Measurements from ENCODE around the gene IQSEC3. TPM values are rescaled to one million over a fixed set of nuclear protein-coding genes. Genes with fewer than 3 reads are reported as not detected.

The IQSEC3 gene
- total and polyA plus RNA-seq, 10 of the 15 experiments (the other 5 are each of a cell fraction or from before 2014, with no cell fraction given), result not detected

DNA sequence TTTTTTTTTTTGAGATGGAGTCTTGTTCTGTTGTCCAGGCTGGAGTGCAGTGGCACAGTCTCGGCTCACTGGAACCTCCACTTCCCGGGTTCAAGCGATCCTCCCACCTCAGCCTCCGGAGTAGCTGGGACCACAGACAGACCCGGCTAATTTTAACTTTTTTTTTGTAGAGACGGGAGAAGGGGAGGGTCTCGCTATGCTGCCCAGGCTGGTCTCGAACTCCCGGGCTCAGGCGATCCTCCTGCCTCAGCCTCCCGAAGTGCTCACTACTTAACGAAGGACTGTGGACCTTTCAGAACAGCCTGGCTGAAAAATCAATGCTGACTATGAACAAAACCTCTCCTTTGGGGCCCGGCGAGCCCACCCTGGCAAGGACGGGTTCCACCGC lies 136.5 kb downstream of the IQSEC3 start:
- no peak overlapping the region for H3K27ac ChIP-seq (ENCODE audit: control insufficient read depth, insufficient read depth)
- H3K4me1 ChIP-seq (ENCODE audit: control insufficient read depth, insufficient read depth, low read length), result no peaks in the 10 kb centered on the region
- SMC1A ChIA-PET (ENCODE audit: uncharacterized antibody, unreplicated experiment), result no interaction called here
- H4K20me1 ChIP-seq (ENCODE audit: control insufficient read depth, insufficient read depth), result no peaks in the 10 kb centered on the region
- CTCF ChIA-PET, result no interaction called here
- no peak for DNase-seq (ENCODE audit: low read depth, low spot score)
- H3K4me3 ChIP-seq, result no peak overlapping the region
- no TSS peak for BruUV-seq (replicated peaks)
- no peak overlapping the region for H3K4me2 ChIP-seq (ENCODE audit: control insufficient read depth, insufficient read depth)
- no peak for ATAC-seq
- H3K27me3 ChIP-seq (replicated peaks in 1 of 2; ENCODE audit: control insufficient read depth in 2 of 2, insufficient read depth in 2 of 2, low read length in 1 of 2), result peaks cover 0 to 9% of the 10 kb centered on the region in 2 experiments; a peak in 2 of 4 replicates
- no peaks in the 10 kb centered on the region for H3K79me2 ChIP-seq (ENCODE audit: control insufficient read depth, insufficient read depth, low read length)
- in situ Hi-C loops (cut with MboI) (no loop called here), intact Hi-C loops (cut with micrococcal nuclease; ENCODE audit: unreplicated experiment) (no loop called here)
- no peaks in the 10 kb centered on the region for H3K9me3 ChIP-seq (replicated peaks; ENCODE audit: control insufficient read depth, insufficient read depth, low read length)
- POLR2A ChIA-PET, result no interaction called here
- H2AFZ ChIP-seq (ENCODE audit: control insufficient read depth, low read depth, low read length), result no peak overlapping the region
- H3K36me3 ChIP-seq (ENCODE audit: control insufficient read depth in 2 of 2, insufficient read depth in 2 of 2, low read length in 1 of 2), result no peaks in the 10 kb centered on the region
- FAIRE-seq, result no peak
- 73% methylated on average over 16 of the region's 16 CpGs for WGBS (ENCODE audit: insufficient coverage, insufficient replicate concordance, low lambda C conversion rate, missing lambda C conversion rate)
- RAD21 ChIA-PET (ENCODE audit: unreplicated experiment), result no interaction called here
- no peak for TF ChIP-seq BMI1 (IDR thresholded peaks at IDR 0.05; ENCODE audit: borderline replicate concordance)
- TF ChIP-seq EED (IDR thresholded peaks at IDR 0.05; ENCODE audit: low read depth), result no peak
- TF ChIP-seq, protein P1, sequence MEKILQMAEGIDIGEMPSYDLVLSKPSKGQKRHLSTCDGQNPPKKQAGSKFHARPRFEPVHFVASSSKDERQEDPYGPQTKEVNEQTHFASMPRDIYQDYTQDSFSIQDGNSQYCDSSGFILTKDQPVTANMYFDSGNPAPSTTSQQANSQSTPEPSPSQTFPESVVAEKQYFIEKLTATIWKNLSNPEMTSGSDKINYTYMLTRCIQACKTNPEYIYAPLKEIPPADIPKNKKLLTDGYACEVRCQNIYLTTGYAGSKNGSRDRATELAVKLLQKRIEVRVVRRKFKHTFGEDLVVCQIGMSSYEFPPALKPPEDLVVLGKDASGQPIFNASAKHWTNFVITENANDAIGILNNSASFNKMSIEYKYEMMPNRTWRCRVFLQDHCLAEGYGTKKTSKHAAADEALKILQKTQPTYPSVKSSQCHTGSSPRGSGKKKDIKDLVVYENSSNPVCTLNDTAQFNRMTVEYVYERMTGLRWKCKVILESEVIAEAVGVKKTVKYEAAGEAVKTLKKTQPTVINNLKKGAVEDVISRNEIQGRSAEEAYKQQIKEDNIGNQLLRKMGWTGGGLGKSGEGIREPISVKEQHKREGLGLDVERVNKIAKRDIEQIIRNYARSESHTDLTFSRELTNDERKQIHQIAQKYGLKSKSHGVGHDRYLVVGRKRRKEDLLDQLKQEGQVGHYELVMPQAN (conservative IDR thresholded peaks at IDR 0.05), result no peak
- TF ChIP-seq, protein P2, sequence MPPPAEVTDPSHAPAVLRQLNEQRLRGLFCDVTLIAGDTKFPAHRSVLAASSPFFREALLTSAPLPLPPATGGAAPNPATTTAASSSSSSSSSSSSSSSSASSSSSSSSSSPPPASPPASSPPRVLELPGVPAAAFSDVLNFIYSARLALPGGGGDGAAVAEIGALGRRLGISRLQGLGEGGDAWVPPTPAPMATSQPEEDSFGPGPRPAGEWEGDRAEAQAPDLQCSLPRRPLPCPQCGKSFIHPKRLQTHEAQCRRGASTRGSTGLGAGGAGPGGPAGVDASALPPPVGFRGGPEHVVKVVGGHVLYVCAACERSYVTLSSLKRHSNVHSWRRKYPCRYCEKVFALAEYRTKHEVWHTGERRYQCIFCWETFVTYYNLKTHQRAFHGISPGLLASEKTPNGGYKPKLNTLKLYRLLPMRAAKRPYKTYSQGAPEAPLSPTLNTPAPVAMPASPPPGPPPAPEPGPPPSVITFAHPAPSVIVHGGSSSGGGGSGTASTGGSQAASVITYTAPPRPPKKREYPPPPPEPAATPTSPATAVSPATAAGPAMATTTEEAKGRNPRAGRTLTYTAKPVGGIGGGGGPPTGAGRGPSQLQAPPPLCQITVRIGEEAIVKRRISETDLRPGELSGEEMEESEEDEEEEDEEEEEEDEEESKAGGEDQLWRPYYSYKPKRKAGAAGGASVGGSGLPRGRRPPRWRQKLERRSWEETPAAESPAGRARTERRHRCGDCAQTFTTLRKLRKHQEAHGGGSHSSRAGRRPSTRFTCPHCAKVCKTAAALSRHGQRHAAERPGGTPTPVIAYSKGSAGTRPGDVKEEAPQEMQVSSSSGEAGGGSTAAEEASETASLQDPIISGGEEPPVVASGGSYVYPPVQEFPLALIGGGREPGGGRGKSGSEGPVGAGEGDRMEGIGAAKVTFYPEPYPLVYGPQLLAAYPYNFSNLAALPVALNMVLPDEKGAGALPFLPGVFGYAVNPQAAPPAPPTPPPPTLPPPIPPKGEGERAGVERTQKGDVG (CRISPR knock-in tag; IDR thresholded peaks at IDR 0.05), result no peak
- no peak for TF ChIP-seq PAX8 (IDR thresholded peaks at IDR 0.05)
- TF ChIP-seq PML (IDR thresholded peaks at IDR 0.05; ENCODE audit: low read length), result no peak
- TF ChIP-seq, protein P3, sequence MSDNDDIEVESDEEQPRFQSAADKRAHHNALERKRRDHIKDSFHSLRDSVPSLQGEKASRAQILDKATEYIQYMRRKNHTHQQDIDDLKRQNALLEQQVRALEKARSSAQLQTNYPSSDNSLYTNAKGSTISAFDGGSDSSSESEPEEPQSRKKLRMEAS (IDR thresholded peaks at IDR 0.05; ENCODE audit: low read depth, low read length), result no peak
- TF ChIP-seq SIX5 (IDR thresholded peaks at IDR 0.05; ENCODE audit: low read depth, low read length, severe bottlenecking), result no peak
- no peak for TF ChIP-seq NBN (IDR thresholded peaks at IDR 0.05)
- no peak overlapping the region for H3K9ac ChIP-seq (ENCODE audit: control insufficient read depth, insufficient read depth, low read length)
